Body of pancreas (tissue), 4 donors: ENCODE results near the gene LYSET.

Experiments
- POLR2A ChIP-seq, 3 donors: fragments of 450-650 bp; IDR thresholded peaks; one replicate each; pipeline ENCODE4 v1.6.1; 2016; ENCODE audit warnings: antibody characterized with exemption in 3 of 3, mild to moderate bottlenecking in 2 of 3
- TF ChIP-seq, protein P1 (sequence below), 7 experiments: fragments of 450-650 bp in 4 of 7; fragments of 200-600 bp in 3 of 7; sonication (generic) in 3 of 7; IDR thresholded peaks; one replicate each; pipeline ENCODE4 v1.5.1; 2016 to 2019; ENCODE audit warnings: antibody characterized with exemption in 7 of 7

DNA sequence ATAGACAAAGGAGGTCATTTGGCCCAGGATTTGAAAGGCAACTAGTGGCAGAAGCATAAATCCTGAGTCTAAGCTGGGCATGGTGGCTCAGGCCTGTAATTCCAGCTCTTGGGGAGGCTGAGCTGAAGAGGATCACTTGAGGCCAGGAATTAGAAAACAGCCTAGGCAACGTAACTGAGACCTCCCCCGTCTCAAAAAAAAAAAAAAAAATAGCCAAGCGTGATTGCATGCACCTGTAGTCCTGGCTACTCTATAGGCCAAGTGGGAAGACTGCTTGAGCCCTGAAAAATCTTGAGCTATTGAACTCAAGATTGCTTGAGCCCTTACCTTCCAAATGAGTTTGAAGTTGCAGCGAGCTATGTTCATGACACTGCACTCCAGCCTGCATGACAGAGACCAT, 13.9 kb downstream of the LYSET start:
- TF ChIP-seq, protein P1, sequence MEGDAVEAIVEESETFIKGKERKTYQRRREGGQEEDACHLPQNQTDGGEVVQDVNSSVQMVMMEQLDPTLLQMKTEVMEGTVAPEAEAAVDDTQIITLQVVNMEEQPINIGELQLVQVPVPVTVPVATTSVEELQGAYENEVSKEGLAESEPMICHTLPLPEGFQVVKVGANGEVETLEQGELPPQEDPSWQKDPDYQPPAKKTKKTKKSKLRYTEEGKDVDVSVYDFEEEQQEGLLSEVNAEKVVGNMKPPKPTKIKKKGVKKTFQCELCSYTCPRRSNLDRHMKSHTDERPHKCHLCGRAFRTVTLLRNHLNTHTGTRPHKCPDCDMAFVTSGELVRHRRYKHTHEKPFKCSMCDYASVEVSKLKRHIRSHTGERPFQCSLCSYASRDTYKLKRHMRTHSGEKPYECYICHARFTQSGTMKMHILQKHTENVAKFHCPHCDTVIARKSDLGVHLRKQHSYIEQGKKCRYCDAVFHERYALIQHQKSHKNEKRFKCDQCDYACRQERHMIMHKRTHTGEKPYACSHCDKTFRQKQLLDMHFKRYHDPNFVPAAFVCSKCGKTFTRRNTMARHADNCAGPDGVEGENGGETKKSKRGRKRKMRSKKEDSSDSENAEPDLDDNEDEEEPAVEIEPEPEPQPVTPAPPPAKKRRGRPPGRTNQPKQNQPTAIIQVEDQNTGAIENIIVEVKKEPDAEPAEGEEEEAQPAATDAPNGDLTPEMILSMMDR (IDR thresholded peaks at IDR 0.05), result no peak
- no peak for TF ChIP-seq POLR2A (IDR thresholded peaks at IDR 0.05)
